SJCRH30 (cell line): ENCODE measurements around the gene SH3PXD2B. TPM values are rescaled to one million over a fixed set of nuclear protein-coding genes. Genes with fewer than 3 reads are reported as not detected.

Source experiments
- total RNA-seq: library from RNA; depleted of rRNA; stranded (reverse); fragments of >200 nt; shearing (Covaris generic); gene quantifications from 2 replicates; pipeline ENCODE4 v1.2.3, GENCODE V29; 2014; rRNA removed

The SH3PXD2B gene
- total RNA-seq, 1 experiment from 2014 or later = 16.4 TPM

Other genes with a start within 250 kb of the SH3PXD2B start
- 58.2 and 62.7 TPM in 2 replicates for gene UBTD2, start 170.8 kb downstream of the SH3PXD2B start, total RNA-seq
- gene NEURL1B, start 186.7 kb upstream of the SH3PXD2B start, total RNA-seq = 17.8 and 18.8 TPM in 2 replicates